ENCODE results near the gene SHLD2.
"Not testable (repeated sequence)": the region's sequence is repeated elsewhere in the genome, so short reads cannot be mapped to it uniquely, and the experiment has no call there.

DNA sequence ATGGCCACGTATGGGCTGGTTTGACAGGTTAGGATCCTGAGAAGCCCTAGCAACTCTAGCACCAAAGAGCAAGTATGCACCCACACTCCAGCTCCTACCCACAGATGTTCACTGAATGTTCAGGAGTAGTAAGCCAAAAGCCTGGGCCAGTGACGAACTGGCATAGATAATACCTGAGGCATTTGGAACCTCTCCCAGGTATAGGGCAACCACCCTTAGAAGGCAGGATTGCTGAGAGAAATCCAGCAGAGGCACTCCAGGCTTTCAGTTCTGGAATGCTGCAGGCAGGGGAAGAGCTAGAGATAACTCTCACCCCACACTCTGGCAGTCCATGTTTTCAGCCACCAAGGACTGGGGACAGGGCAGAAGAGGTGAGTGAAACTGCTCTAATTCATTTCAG lies 39.4 kb downstream of the SHLD2 start:
- not testable (repeated sequence) for TF ChIP-seq CTCF (conservative IDR thresholded peaks at IDR 0.05 in 1 of 2, IDR thresholded peaks at IDR 0.05 in 1 of 2; ENCODE audit: extremely low read depth in 1 of 2, insufficient read depth in 1 of 2, low read depth in 1 of 2, low read length in 2 of 2); EZH2 (IDR thresholded peaks at IDR 0.05; ENCODE audit: borderline replicate concordance, low read length)
